HepG2 (cell line): Measurements from ENCODE around the gene SMOC1. TPM values are rescaled to one million over a fixed set of nuclear protein-coding genes. Genes with fewer than 3 reads are reported as not detected.

Experiments
- AGO1 ChIP-seq: fragments of 200-400 bp; formaldehyde crosslinking; IDR thresholded peaks from 2 replicates; pipeline ENCODE4 v1.6.1; 2017; ENCODE audit warnings: mild to moderate bottlenecking, low read depth, low read length, moderate library complexity; ENCODE audit not compliant: poor library complexity, severe bottlenecking
- BCL6 ChIP-seq: IDR thresholded peaks from 2 replicates; pipeline ENCODE4 v1.6.1; 2016; ENCODE audit warnings: missing genetic modification reagents, missing compliant biosample characterization
- CENPT ChIP-seq: sonication (generic); formaldehyde crosslinking; IDR thresholded peaks from 2 replicates; pipeline ENCODE4 v1.8.0; 2022; ENCODE audit warnings: low read depth, mild to moderate bottlenecking, moderate library complexity, missing genetic modification reagents
- CREB3 ChIP-seq: sonication (generic); formaldehyde crosslinking; IDR thresholded peaks from 2 replicates; pipeline ENCODE4 v1.5.0; 2020; ENCODE audit warnings: missing genetic modification reagents
- FOXO1 ChIP-seq: sonication (generic); formaldehyde crosslinking; IDR thresholded peaks from 2 replicates; pipeline ENCODE4 v1.4.0; 2020; ENCODE audit warnings: missing genetic modification reagents
- GMEB1 ChIP-seq: sonication (generic); formaldehyde crosslinking; IDR thresholded peaks from 2 replicates; pipeline ENCODE4 v1.5.1; 2020; ENCODE audit warnings: missing genetic modification reagents, mild to moderate bottlenecking, borderline replicate concordance
- HNF4A ChIP-seq: sonication (generic); formaldehyde crosslinking; IDR thresholded peaks from 2 replicates; pipeline ENCODE4 v1.4.0; 2020; ENCODE audit warnings: missing genetic modification reagents
- HNRNPK ChIP-seq: fragments of 200-400 bp; formaldehyde crosslinking; IDR thresholded peaks from 2 replicates; pipeline ENCODE4 v1.6.1; 2018; ENCODE audit warnings: low read length, low read depth, moderate library complexity, mild to moderate bottlenecking; ENCODE audit not compliant: poor library complexity, severe bottlenecking
- JARID2 ChIP-seq: sonication (generic); formaldehyde crosslinking; IDR thresholded peaks from 2 replicates; pipeline ENCODE4 v1.8.1; 2023; ENCODE audit warnings: missing genetic modification reagents, inconsistent platforms; ENCODE audit not compliant: insufficient replicate concordance
- MAF1 ChIP-seq: sonication (generic); formaldehyde crosslinking; IDR thresholded peaks from 2 replicates; pipeline ENCODE4 v1.5.0; 2020; ENCODE audit warnings: missing genetic modification reagents, borderline replicate concordance
- MNT ChIP-seq: fragments of 450-650 bp; IDR thresholded peaks from 2 replicates; pipeline ENCODE4 v1.6.1; 2016
- NR2F1 ChIP-seq, 2 experiments: fragments of 450-650 bp in 1 of 2; formaldehyde crosslinking in 1 of 2; IDR thresholded peaks; 2 replicates each; pipeline versions ENCODE4 v1.5.0 to v1.6.1; 2016 to 2020; ENCODE audit warnings: mild to moderate bottlenecking in 1 of 2, missing compliant biosample characterization in 1 of 2, missing genetic modification reagents in 1 of 2, moderate library complexity in 1 of 2
- SMAD9 ChIP-seq: sonication (generic); formaldehyde crosslinking; IDR thresholded peaks from 2 replicates; pipeline ENCODE4 v1.5.1; 2020; ENCODE audit warnings: mild to moderate bottlenecking, missing genetic modification reagents
- SRSF1 ChIP-seq: fragments of 200-400 bp; formaldehyde crosslinking; optimal IDR thresholded peaks from 2 replicates; pipeline ENCODE3; 2017; ENCODE audit warnings: mild to moderate bottlenecking, low read depth, low read length, moderate library complexity
- ZBTB37 ChIP-seq: sonication (generic); formaldehyde crosslinking; IDR thresholded peaks from 2 replicates; pipeline ENCODE4 v1.4.0; 2020; ENCODE audit warnings: mild to moderate bottlenecking, missing genetic modification reagents
- ZNF263 ChIP-seq: sonication (generic); formaldehyde crosslinking; IDR thresholded peaks from 2 replicates; pipeline ENCODE4 v1.4.0; 2020; ENCODE audit warnings: missing genetic modification reagents
- ZNF549 ChIP-seq: sonication (generic); formaldehyde crosslinking; IDR thresholded peaks from 2 replicates; pipeline ENCODE4 v1.5.0; 2020; ENCODE audit warnings: missing genetic modification reagents
- ZNF777 ChIP-seq: sonication (generic); formaldehyde crosslinking; IDR thresholded peaks from 2 replicates; pipeline ENCODE4 v1.4.0; 2020; ENCODE audit warnings: missing genetic modification reagents
- ZSCAN30 ChIP-seq: sonication (generic); formaldehyde crosslinking; IDR thresholded peaks from 2 replicates; pipeline ENCODE4 v1.5.0; 2020; ENCODE audit warnings: mild to moderate bottlenecking, missing genetic modification reagents
- polyA plus RNA-seq, 8 experiments: library from polyadenylated mRNA; depleted of rRNA in 3 of 8; stranded (reverse) in 7 of 8; unstranded in 1 of 8; fragments of >200 nt; fragmentation: Illumina TruSeq in 4 of 8; extraction: Trizol in 4 of 8; gene quantifications; 2 replicates each; pipeline versions ENCODE4 v1.2.1 to v1.2.3, GENCODE V29; 2011 to 2016; ENCODE audit warnings: low read depth in 4 of 8, missing spikeins in 1 of 8, mixed read lengths in 1 of 8; ENCODE audit not compliant: insufficient read depth in 1 of 8
- total RNA-seq, 5 experiments: library from RNA; depleted of rRNA; stranded (reverse); fragments of >200 nt; fragmentation: Illumina TruSeq; extraction: Trizol; gene quantifications; 2 replicates each; pipeline ENCODE4 v1.2.3, GENCODE V29; 2016; ENCODE audit warnings: low read depth in 1 of 5
- TF ChIP-seq, protein P1 (sequence below): sonication (generic); formaldehyde crosslinking; IDR thresholded peaks from 2 replicates; pipeline ENCODE4 v1.8.0; 2022; ENCODE audit warnings: missing genetic modification reagents, mild to moderate bottlenecking, moderate library complexity, borderline replicate concordance
- TF ChIP-seq, protein P2 (sequence below), 2 experiments: fragments of 450-650 bp in 1 of 2; sonication (generic) in 1 of 2; formaldehyde crosslinking; IDR thresholded peaks; 2 replicates each; pipeline versions ENCODE4 v1.5.0 to v1.8.0; 2020 to 2022; ENCODE audit warnings: mild to moderate bottlenecking in 1 of 2, missing genetic modification reagents in 1 of 2

Gene SMOC1
- total and polyA plus RNA-seq, 2 of the 13 experiments (the other 11 are each of a cell fraction or from before 2014, with no cell fraction given): 17.8 to 35.6 TPM

DNA sequence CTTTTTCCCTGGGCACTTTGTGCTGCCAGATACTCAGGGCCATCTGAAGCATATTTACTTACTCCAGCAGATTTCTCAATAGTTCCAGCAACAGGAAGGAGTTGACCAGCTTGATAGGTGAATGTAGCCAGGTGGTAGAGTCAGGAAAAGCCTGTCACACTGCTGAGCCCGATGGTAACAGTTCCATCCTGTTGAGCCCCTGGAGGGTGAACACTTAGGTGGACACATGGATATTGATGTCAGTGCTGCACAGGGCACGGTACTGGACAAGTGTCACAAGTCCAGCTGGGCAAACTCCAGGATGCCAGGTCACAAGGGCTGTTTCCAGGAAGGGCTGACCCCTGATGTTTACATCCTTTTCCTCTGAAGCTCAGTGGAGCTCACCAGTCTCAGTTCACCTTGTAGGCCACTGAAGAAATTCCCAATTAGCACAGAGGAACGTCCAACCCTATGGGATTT lies 2.3 kb upstream of the SMOC1 start (continued):
- TF ChIP-seq, protein P1, sequence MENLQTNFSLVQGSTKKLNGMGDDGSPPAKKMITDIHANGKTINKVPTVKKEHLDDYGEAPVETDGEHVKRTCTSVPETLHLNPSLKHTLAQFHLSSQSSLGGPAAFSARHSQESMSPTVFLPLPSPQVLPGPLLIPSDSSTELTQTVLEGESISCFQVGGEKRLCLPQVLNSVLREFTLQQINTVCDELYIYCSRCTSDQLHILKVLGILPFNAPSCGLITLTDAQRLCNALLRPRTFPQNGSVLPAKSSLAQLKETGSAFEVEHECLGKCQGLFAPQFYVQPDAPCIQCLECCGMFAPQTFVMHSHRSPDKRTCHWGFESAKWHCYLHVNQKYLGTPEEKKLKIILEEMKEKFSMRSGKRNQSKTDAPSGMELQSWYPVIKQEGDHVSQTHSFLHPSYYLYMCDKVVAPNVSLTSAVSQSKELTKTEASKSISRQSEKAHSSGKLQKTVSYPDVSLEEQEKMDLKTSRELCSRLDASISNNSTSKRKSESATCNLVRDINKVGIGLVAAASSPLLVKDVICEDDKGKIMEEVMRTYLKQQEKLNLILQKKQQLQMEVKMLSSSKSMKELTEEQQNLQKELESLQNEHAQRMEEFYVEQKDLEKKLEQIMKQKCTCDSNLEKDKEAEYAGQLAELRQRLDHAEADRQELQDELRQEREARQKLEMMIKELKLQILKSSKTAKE (CRISPR knock-in tag): peak; percentile 29; the same call in 1 of the 2 replicates
- no peak for TF ChIP-seq ZNF777
- no peak for TF ChIP-seq CREB3 (CRISPR knock-in tag)
- TF ChIP-seq CENPT (CRISPR knock-in tag): no peak
- peak; percentile 36 for TF ChIP-seq JARID2 (CRISPR knock-in tag)
- TF ChIP-seq SRSF1: no peak
- no peak for TF ChIP-seq ZNF263 (CRISPR knock-in tag)
- TF ChIP-seq ZNF549 (CRISPR knock-in tag): no peak
- peak; percentile 74 for TF ChIP-seq BCL6 (CRISPR knock-in tag)
- TF ChIP-seq MNT: peak; percentile 26; the same call in 1 of the 2 replicates
- no peak for TF ChIP-seq HNRNPK
- no peak for TF ChIP-seq SMAD9 (CRISPR knock-in tag)
- TF ChIP-seq NR2F1 (CRISPR knock-in tag; IDR thresholded peaks at IDR 0.05): peak in 1 of 2 experiments; percentile 37; a peak in 1 of 4 replicates
- peak; percentile 78 for TF ChIP-seq HNF4A (CRISPR knock-in tag)
- no peak for TF ChIP-seq ZBTB37 (CRISPR knock-in tag)
- TF ChIP-seq, protein P2, sequence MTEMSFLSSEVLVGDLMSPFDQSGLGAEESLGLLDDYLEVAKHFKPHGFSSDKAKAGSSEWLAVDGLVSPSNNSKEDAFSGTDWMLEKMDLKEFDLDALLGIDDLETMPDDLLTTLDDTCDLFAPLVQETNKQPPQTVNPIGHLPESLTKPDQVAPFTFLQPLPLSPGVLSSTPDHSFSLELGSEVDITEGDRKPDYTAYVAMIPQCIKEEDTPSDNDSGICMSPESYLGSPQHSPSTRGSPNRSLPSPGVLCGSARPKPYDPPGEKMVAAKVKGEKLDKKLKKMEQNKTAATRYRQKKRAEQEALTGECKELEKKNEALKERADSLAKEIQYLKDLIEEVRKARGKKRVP (CRISPR knock-in tag; IDR thresholded peaks at IDR 0.05): 0 out of 4 replicates have a peak, but pooled peaks of 1 of the 2 experiments have one; percentile 28
- TF ChIP-seq GMEB1: no peak
- TF ChIP-seq ZSCAN30: no peak
- TF ChIP-seq AGO1: no peak
- peak; percentile 78; the same call in 1 of the 2 replicates for TF ChIP-seq FOXO1 (CRISPR knock-in tag)
- no peak for TF ChIP-seq MAF1
